Smooth muscle cell (in vitro differentiated cells): Measurements from ENCODE around the gene CCDC171. TPM values are rescaled to one million over a fixed set of nuclear protein-coding genes. Genes with fewer than 3 reads are reported as not detected.

ENCODE experiments used
- DNase-seq: peaks from one replicate; lab custom pipeline; 2025; ENCODE audit not compliant: unreplicated experiment; lab: John Stamatoyannopoulos, UW
- H2AFZ ChIP-seq: fragments of 200-600 bp; sonication (generic); 2 replicates; pipeline ENCODE4 v1.6.0; 2016; ENCODE audit warnings: antibody characterized with exemption, low read depth, mild to moderate bottlenecking
- H3F3A ChIP-seq: fragments of 200-600 bp; sonication (generic); 2 replicates; pipeline ENCODE4 v1.6.0; 2017; ENCODE audit warnings: antibody characterized with exemption, low read depth
- H3K27ac ChIP-seq: fragments of 200-600 bp; sonication (generic); 2 replicates; pipeline ENCODE4 v1.5.1; 2016; ENCODE audit warnings: low read depth, mild to moderate bottlenecking
- H3K27me3 ChIP-seq: fragments of 200-600 bp; sonication (generic); 2 replicates; pipeline ENCODE4 v1.6.1; 2016; ENCODE audit warnings: low read depth, mild to moderate bottlenecking
- H3K36me3 ChIP-seq: fragments of 200-600 bp; sonication (generic); 2 replicates; pipeline ENCODE4 v1.5.1; 2016; ENCODE audit warnings: low read depth
- H3K4me1 ChIP-seq: fragments of 200-600 bp; sonication (generic); 2 replicates; pipeline ENCODE4 v1.5.1; 2016; ENCODE audit warnings: low read depth
- H3K4me2 ChIP-seq: fragments of 200-600 bp; sonication (generic); 2 replicates; pipeline ENCODE4 v1.6.0; 2016; ENCODE audit warnings: mild to moderate bottlenecking
- H3K4me3 ChIP-seq: fragments of 200-600 bp; sonication (generic); 2 replicates; pipeline ENCODE4 v1.5.1; 2016; ENCODE audit warnings: mild to moderate bottlenecking
- H3K79me2 ChIP-seq: fragments of 200-600 bp; sonication (generic); 2 replicates; pipeline ENCODE4 v1.6.0; 2016; ENCODE audit warnings: low read depth, mild to moderate bottlenecking
- H3K9ac ChIP-seq: fragments of 200-600 bp; sonication (generic); 2 replicates; pipeline ENCODE4 v1.6.0; 2016; ENCODE audit warnings: low read depth
- H3K9me3 ChIP-seq: fragments of 200-600 bp; sonication (generic); replicated peaks from 2 replicates; pipeline ENCODE4 v1.5.1; 2016; ENCODE audit warnings: low read depth
- H4K20me1 ChIP-seq: fragments of 200-600 bp; sonication (generic); 2 replicates; pipeline ENCODE4 v1.6.0; 2016; ENCODE audit warnings: low read depth
- CTCF ChIP-seq: fragments of 200-600 bp; sonication (generic); IDR thresholded peaks from 2 replicates; pipeline ENCODE4 v1.5.1; 2017; ENCODE audit warnings: borderline replicate concordance, mild to moderate bottlenecking, antibody characterized with exemption; ENCODE audit not compliant: insufficient read depth, poor library complexity, severe bottlenecking
- WGBS: methylation state at CpG from one replicate; pipeline ENCODE4 v1.1.7; 2016; ENCODE audit warnings: low lambda C conversion rate; 5-methylcytosine and 5-hydroxymethylcytosine counted together
- polyA plus RNA-seq: library from polyadenylated mRNA; unstranded; fragments of >200 nt; fragmentation: Nextera tagmentation; extraction: Ambion mirVana; gene quantifications from 2 replicates; pipeline ENCODE4 v1.2.1, GENCODE V29; 2016
- total RNA-seq: library from RNA; depleted of rRNA; stranded (reverse); fragments of >200 nt; gene quantifications from 2 replicates; pipeline ENCODE4 v1.2.3, GENCODE V29; 2014

The CCDC171 gene
- total and polyA plus RNA-seq, 2 experiments from 2014 or later = 0.46 to 2.3 TPM

GRCh38 chr9:16012621-16013020 is 459.8 kb downstream of the CCDC171 start:
- no peaks in the 10 kb centered on the region for H3K36me3 ChIP-seq
- no peaks in the 10 kb centered on the region for H3K27me3 ChIP-seq
- no peaks in the 10 kb centered on the region for H4K20me1 ChIP-seq
- no peak overlapping the region for H3K4me3 ChIP-seq
- H3K27ac ChIP-seq = peak overlapping the region; percentile 58
- H3K9me3 ChIP-seq = peaks cover 3% of the 10 kb centered on the region
- H3K79me2 ChIP-seq = no peaks in the 10 kb centered on the region
- WGBS = 74% methylated on average over 2 of the region's 2 CpGs
- H3K9ac ChIP-seq = no peak overlapping the region
- no peak for DNase-seq
- peak overlapping the region; percentile 80 for H2AFZ ChIP-seq
- H3F3A ChIP-seq = no peaks in the 10 kb centered on the region
- H3K4me2 ChIP-seq = no peak overlapping the region
- TF ChIP-seq CTCF = no peak
- no peaks in the 10 kb centered on the region for H3K4me1 ChIP-seq

GRCh38 chr9:16013366-16013765 is 460.5 kb downstream of the CCDC171 start:
- DNase-seq = no peak
- no peaks in the 10 kb centered on the region for H3K79me2 ChIP-seq
- H3K36me3 ChIP-seq = no peaks in the 10 kb centered on the region
- H3K4me1 ChIP-seq = no peaks in the 10 kb centered on the region
- no peak overlapping the region for H2AFZ ChIP-seq
- no peak for TF ChIP-seq CTCF
- H3F3A ChIP-seq = no peaks in the 10 kb centered on the region
- H3K4me3 ChIP-seq = no peak overlapping the region
- H3K9ac ChIP-seq = no peak overlapping the region
- no peak overlapping the region for H3K4me2 ChIP-seq
- peak overlapping the region; percentile 58 for H3K27ac ChIP-seq
- no peaks in the 10 kb centered on the region for H4K20me1 ChIP-seq
- no peaks in the 10 kb centered on the region for H3K27me3 ChIP-seq
- peaks cover 7% of the 10 kb centered on the region for H3K9me3 ChIP-seq
- 94% methylated on average over 5 of the region's 5 CpGs for WGBS

GRCh38 chr9:16013826-16014225 is 461.0 kb downstream of the CCDC171 start:
- no peak for DNase-seq
- H2AFZ ChIP-seq = no peak overlapping the region
- no peak overlapping the region for H3K4me2 ChIP-seq
- no peaks in the 10 kb centered on the region for H3K36me3 ChIP-seq
- H3F3A ChIP-seq = no peaks in the 10 kb centered on the region
- TF ChIP-seq CTCF = no peak
- 86% methylated on average over 1 of the region's 1 CpG for WGBS
- no peaks in the 10 kb centered on the region for H3K4me1 ChIP-seq
- peak overlapping the region; percentile 58 for H3K27ac ChIP-seq
- H3K9me3 ChIP-seq = peaks cover 7% of the 10 kb centered on the region
- H3K9ac ChIP-seq = no peak overlapping the region
- no peaks in the 10 kb centered on the region for H3K27me3 ChIP-seq
- H3K4me3 ChIP-seq = no peak overlapping the region
- H4K20me1 ChIP-seq = no peaks in the 10 kb centered on the region
- H3K79me2 ChIP-seq = no peaks in the 10 kb centered on the region

DNA sequence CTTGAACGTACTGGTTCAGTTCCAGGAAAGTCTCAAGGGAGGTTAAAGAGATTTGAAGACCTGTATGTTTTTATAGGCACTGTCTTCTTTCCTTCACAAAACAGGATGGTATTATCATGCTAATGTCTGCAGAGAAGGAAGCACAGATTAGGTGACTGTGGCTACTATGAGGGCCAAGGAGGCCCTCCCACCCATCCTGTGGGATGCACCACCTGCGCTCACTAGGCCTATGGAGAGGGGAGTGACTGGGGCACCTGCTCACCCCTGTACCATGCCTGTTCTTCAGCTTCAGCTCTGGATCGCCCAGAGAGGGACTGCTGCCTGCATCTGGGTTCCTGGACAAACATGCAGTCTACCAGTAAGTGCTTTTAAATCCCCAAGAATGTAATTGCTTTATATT is 469.4 kb downstream of the CCDC171 start:
- no peaks in the 10 kb centered on the region for H3K27me3 ChIP-seq
- H3K9ac ChIP-seq = no peak overlapping the region
- H3F3A ChIP-seq = no peaks in the 10 kb centered on the region
- H3K4me2 ChIP-seq = no peak overlapping the region
- no peak for TF ChIP-seq CTCF
- no peak overlapping the region for H2AFZ ChIP-seq
- no peaks in the 10 kb centered on the region for H3K4me1 ChIP-seq
- 93% methylated on average over 3 of the region's 3 CpGs for WGBS
- peaks cover 7% of the 10 kb centered on the region for H3K9me3 ChIP-seq
- DNase-seq = no peak
- H3K27ac ChIP-seq = no peak overlapping the region
- H3K4me3 ChIP-seq = no peak overlapping the region
- no peaks in the 10 kb centered on the region for H3K36me3 ChIP-seq
- no peaks in the 10 kb centered on the region for H3K79me2 ChIP-seq
- H4K20me1 ChIP-seq = no peaks in the 10 kb centered on the region
